T-helper 2 cell treated with Interferon-gamma antibody and Interleukin-4, amounts not matched to agents 100 ng/mL and 5 ng/mL, for 36 hours (primary cell): ENCODE measurements around the gene SEMA4D. TPM values are rescaled to one million over a fixed set of nuclear protein-coding genes. Genes with fewer than 3 reads are reported as not detected.
"Not testable (repeated sequence)": the region's sequence is repeated elsewhere in the genome, so short reads cannot be mapped to it uniquely, and the experiment has no call there.

Experiments
- intact Hi-C: fragments of 100-400 bp; cut with micrococcal nuclease; formaldehyde crosslinking; loops from one replicate; pipeline ENCODE4 v1.15.1; 2023
- total RNA-seq: library from RNA; stranded (reverse); gene quantifications from 2 replicates; pipeline ENCODE4 v1.2.3, GENCODE V29; 2022

Gene SEMA4D
- total RNA-seq, 1 donor from 2014 or later = 458 TPM

DNA sequence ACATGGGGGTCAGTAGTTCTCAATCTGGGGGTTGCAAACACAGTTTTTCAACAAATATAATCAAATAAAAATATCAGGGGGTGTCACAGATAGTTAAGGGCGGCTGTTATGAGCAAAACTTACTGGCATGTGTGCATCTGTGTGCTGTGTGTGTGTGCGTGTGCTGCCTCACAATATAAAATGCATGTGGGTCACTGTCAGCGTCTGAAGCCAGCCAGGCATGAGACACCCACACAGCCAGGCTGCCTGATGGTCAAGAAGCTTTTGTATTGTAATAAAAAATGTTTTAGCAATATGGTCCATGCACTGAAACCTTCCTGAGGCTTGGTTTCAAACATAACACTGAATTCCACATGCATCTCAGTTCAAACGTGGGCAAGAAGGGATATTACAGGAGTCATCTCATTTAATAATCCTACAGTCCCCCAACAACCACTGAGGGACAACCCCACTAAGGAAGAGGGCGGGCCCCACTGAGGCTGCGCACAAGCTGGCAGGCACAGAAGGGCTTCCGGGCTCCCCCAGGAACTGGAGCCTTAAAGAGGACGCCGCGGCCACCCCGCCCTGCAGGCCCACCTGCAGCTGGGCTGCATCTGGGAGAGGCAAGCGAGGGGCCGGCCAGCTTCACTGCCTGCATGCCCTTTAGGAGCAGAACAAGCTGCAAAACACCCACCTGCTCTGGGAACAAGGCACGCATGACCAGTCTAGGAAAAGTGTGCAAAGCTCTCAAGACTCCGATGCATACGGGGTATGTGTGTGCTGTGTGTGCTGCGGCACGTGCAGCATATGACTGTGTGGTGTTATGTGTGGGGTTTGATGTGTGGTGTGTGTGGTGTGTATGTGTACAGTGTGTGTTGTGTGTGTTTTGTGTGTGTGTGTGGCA, 14.1 kb downstream of the SEMA4D start:
- intact Hi-C loops = loop anchor here (2.0 kb wide), 1 partner anchor 15 kb away; the partner anchor contains the start of gene SEMA4D

DNA sequence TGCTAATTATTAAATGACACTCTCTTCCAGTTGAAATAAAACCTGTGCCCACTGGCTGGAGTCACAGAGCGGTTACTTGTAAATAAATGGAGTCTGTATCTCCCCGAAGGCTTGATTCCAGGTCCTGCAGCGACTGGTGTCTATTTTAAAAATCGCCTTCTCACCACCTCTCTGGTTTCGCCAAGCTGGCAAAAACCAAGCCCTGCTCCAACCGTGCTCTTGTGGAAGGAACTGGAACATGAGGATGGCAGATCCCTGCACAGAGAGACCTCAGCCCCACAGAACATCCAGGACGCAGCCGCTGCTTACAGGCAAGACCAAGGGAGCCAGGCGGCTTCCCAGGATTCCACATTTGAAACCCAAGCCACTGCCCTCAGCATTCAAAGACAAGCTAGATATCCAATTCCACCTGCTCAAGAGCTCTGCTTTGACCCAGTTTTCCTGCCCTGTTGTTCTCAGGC, 15.0 kb downstream of the SEMA4D start:
- intact Hi-C loops = no loop called here

DNA sequence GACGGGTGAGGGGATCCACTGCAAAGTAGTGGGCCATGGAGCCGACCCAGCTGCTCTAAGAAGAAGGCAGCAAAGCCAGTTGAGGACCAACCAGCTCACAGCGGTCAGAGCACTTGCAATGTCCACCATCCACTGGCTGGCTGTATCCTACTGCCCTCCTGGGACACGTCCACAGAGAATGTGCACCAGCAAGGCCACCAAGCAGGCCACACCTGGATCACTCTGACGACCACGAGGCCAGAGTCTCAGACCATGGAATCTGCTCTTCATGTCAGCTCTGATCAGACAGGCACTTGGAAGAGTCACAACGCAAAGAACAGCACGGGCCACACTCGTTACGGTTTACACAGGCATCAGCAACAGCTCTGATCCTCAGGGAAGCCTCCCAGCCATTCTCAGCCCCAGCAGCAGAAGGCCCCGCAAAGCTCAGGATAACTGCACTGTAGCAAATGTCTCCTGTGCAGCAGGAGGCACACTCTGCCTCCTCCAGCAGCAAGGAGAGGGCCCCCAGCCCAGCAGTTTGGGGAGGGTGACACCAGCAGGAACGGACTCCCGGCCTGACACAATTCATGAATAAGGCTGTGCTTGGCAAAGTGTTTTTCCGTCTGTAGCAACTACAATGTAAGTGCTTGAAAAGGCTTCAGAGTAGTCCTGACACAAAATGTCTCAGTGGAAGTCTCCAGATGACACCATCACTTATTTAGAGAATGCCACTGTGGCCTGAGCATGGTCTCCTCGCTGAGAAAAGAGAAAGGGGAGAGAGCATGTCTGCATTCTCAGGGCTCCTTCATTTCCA, 15.7 kb downstream of the SEMA4D start:
- intact Hi-C loops = no loop called here

DNA sequence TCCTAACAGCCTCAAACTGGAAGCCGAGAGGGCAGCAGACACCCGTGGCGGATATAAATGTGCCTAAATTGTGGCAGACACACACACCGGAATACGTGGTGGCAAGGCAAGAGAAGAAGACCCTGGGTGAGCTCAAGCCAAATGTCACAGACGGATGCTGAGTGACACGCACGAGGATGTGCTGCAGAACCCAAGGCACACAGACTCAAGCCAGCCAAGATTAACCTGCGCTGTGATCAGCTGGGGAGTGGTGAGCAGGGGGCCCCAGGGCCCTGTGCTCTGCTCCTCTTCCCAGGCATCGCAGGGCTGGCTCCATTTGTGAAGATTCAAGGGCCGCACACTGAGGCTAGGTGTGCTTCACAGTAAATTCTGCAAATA, 16.4 kb downstream of the SEMA4D start:
- intact Hi-C loops = no loop called here

DNA sequence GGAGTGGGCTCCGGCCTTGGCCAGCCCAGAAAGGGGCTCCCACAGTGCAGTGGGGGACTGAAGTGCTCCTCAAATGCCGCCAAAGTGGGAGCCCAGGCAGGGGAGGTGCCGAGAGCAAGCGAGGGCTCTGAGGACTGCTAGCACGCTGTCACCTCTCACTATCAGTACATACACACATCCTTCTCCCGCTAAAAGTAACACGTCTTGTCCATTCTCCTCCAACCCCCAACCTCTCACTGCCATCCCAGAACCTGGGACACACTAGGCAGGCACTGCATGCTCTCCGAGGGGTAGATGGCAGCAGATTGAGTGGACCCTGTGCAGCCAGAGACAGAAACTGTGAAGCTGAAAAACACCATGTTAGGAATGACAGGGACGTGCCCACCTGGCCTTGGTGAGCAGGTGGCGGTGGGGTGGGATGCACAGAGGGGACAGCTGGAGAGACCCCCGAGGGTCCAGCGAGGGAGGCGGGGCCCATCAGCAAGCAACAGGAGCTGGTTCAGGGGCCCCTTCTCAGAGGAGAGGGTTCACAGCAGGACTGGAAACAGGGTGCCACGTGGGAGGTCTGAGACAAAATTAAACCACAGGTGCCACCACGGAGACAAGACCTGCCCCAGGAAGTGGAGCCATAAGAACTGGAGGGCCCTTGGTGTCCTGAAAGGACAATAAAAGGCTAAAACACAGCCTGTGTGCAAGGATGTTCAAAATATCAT, 16.9 kb downstream of the SEMA4D start:
- intact Hi-C loops = no loop called here

DNA sequence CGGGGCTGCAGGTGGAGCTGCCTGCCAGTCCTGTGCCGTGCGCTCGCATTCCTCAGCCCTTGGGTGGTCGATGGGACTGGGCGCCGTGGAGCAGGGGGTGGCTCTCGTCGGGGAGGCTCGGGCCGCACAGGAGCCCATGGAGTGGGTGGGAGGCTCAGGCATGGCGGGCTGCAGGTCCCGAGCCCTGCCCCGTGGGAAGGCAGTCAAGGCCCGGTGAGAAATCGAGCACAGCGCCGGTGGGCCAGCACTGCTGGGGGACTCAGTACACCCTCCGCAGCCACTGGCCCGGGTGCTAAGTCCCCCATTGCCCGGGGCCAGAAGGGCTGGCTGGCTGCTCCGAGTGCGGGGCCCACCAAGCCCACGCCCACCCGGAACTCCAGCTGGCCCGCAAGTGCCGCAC, 17.5 kb downstream of the SEMA4D start:
- intact Hi-C loops = not testable (repeated sequence)

DNA sequence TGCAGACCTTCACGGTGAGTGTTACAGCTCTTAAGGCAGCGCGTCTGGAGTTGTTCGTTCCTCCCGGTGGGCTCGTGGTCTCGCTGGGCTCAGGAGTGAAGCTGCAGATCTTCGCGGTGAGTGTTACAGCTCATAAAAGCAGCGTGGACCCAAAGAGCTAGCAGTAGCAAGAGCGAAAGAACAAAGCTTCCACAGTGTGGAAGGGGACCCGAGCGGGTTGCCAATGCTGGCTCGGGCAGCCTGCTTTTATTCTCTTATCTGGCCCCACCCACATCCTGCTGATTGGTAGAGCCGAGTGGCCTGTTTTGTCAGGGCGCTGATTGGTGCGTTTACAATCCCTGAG, 18.3 kb downstream of the SEMA4D start:
- intact Hi-C loops = loop anchor here (2.0 to 5.0 kb wide), 3 partner anchors 15 to 162 kb away; partner anchors contain the start of gene SECISBP2

DNA sequence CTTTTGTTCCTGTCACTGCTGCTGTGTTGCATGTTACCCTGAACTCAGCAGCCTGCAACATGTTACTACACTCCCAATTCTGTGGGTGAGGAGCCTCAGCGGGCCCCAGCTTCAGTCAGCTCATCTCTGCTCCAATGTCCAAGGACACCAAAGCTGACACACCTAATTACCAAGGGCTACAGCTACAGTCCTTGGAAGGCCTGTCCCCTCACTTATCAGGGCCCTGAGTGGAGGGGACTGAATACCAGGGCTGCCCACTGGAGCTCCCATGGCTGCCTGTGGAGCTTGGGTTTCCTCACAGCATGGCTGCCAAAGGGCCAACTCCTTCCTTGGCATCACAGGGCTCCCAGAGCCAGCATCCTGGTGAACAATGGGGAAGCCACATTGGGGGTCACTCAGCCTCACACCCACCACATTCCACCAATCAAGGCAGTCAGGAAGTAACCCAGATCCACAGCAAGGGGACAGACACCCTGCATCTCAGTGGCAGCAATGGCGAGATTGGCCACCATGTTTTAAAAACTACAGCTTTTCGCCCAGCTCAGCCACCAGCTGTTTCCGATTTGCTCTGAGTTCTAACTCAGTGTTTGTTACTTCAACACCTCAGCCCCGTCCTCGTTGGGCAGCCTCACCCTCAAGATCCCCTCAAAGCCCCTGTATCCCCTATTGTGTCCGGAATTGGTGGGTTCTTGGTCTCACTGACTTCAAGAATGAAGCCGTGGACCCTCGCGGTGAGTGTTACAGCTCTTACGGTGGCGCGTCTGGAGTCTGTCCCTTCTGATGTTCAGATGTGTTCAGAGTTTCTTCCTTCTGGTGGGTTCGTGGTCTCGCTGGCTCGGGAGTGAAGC, 18.9 kb downstream of the SEMA4D start:
- intact Hi-C loops = loop anchor here (1.0 to 5.0 kb wide), 4 partner anchors 14 to 162 kb away; partner anchors contain the start of gene SECISBP2

DNA sequence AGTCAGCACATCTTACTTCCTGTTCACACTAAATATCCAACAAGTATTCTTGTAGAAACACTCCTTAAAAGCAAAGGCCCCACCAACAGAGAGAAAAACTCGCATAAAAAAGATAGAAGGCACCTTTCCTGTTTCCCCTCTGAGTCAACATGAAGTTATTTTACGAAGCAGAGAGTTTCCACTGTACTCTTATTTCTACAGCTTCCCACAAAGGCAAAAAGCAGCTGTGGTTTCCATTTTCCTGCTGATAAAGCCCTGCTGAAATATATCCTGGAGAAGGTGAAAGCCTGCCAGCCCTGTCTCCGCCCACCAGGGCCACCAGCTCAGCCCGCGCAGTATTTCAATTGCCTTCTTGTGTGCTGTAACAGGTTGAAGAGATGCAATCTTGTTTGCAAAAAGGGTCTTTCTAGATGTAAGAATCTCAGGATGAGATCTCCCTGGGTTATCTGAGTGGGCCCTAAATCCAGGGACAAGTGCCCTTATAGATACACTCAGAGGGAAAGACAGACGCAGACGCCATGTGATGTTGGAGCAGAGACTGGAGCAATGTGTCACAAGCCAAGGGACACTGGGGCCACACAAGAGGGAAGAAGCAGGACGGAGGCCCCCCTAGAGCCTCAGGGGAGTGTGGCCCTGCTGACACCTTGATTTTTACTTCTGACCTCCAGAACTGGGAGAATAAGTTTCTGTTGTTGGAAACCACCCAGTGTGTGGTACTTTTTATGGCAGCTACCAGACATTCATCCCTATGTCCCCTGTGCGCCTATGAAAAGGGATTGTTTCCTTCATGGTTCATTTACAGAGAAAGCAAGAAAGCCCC, 19.9 kb downstream of the SEMA4D start:
- intact Hi-C loops = loop anchor here (1.0 to 5.0 kb wide), 5 partner anchors 9 to 161 kb away; partner anchors contain the start of gene SECISBP2

DNA sequence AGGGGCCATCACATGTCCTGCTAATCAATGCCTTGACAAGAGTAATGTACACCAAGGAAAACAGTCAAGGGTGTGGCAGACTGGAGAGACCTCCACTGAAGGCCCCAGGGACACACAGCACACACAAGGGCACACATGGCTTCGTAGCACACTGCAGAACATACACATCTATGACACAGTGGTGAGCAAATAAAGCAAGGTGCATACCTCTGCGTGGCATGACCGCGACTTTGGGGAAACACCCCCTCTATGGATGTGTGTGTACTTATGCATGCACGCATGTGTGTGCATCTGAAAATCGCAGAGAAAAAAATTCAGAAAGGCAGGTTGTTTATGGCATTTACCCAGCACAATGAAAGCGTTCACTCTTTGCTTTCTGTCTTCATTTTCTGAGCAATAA, 20.5 kb downstream of the SEMA4D start:
- intact Hi-C loops = loop anchor here (1.0 to 5.0 kb wide), 2 partner anchors 8 to 160 kb away; partner anchors contain the start of gene SECISBP2

DNA sequence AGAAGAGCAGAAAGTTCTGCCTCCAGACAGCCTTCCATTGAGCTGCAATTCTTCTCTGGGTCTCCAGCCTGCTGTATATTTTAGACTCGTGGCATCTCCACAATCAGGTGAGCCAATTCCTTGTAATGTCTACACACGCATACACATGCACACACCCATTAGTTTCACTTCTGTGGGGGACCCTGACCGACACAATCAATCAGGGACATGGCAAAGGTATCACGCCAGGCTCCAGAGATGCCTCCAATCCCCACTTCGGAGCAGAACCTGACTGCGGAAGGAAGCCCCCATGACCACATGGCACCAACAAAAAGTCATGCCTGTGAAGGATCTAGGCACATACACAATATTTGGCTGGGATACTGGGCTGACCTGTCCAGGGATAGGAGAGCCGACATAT, 21.4 kb downstream of the SEMA4D start:
- intact Hi-C loops = loop anchor here (5.0 kb wide), 1 partner anchor 159 kb away; the partner anchor contains the start of gene SECISBP2

DNA sequence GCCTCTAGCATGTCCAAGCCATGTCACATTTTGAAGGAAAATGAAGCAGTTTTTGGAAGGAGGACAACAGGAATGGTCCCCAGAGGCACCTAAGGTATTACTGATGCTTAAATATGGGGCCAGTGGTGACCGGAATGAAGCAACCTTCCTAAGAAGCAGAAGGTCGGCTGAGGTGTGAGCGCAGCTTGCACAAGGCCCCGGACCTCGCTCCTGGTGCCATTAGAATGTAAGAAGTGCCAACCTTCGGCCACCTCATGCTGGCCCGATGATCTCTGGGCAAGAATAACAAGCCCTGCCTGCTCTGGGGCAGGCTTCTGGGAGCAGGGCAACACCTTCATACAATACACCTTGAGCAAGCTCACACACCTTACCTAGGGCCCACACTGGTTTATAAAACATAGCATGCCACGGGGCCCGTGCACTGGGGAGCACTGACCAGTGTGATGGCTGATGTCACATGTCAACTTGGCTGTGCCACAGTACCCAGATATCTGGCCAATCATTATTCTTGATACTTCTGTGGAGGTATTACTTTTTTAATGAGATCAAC, 21.9 kb downstream of the SEMA4D start:
- intact Hi-C loops = loop anchor here (5.0 kb wide), 1 partner anchor 159 kb away; the partner anchor contains the start of gene SECISBP2

DNA sequence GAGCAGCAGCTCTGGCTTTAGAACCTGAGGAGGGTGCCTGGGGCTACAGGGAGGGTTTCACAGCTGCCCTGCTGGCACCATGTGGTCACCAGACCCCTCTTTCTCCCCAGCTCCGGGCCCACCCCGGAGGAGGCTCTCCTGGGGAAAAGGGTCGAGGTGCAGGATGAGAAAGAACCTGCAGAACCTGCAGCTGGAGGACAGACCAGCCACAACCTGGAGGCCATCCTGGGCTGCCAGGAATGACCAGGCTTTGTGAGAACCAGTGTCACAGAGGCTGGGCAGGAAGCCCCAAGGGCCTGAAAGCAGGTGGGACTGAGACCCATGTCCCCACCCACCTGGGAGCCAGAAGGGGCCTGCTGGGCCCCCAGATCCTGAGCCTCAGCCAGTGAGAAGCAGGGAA, 23.0 kb downstream of the SEMA4D start:
- intact Hi-C loops = loop anchor here (5.0 kb wide), 1 partner anchor 158 kb away; the partner anchor contains the start of gene SECISBP2

DNA sequence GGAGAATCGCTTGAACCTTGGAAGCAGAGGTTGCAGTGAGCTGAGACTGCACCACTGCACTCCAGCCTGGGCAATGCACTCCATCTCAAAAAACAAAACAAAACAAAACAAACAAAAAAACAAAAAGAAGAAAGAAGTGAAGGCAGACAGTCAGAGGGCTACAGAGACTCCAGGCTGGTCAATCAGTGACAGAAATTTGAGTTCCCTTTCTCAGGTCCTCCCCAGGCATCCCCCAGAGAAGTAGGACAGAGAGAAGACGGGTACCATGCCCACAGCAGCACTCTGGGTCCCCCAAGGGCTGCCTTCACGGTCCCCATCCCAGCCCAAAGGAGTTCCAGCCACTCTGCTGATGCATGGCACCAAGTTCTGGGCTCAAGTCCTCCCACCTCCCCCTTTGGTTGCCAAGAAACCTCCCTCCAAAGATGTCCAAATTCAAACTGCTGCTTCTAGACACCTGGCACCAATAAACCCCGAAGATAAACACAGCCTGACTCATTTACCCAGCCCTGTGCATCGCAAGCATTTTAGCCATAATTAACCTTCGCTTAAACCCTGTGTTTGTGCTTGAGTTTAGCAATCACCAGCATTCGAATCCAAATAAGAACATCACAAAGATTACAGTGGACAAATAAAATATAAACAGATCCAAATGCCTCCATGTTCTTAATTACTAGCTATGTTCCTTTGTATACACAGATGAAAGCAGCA, 24.0 kb downstream of the SEMA4D start:
- intact Hi-C loops = no loop called here

DNA sequence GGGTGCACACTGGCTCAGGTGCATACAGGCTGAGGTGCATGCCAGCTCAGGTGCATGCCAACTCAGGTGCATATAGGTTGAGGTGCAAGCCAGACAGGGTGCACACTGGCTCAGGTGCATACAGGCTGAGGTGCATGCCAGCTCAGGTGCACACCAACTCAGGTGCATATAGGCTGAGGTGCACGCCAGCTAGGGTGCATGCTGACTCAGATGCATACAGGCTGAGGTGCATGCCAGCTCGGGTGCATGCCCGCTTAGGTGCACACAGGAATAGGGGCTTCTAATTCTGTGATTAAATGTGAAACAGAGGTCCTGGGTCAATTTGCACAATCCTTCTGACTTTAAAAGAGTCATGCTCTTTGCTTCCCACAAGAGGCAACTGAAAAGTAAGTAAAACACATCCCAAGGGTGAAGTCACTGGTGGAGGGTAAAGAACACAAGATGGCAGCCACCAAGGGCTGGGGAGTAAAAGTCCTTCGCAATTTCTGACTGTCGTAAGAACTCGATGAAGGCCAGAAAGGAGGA, 26.1 kb downstream of the SEMA4D start:
- intact Hi-C loops = not testable (repeated sequence)

DNA sequence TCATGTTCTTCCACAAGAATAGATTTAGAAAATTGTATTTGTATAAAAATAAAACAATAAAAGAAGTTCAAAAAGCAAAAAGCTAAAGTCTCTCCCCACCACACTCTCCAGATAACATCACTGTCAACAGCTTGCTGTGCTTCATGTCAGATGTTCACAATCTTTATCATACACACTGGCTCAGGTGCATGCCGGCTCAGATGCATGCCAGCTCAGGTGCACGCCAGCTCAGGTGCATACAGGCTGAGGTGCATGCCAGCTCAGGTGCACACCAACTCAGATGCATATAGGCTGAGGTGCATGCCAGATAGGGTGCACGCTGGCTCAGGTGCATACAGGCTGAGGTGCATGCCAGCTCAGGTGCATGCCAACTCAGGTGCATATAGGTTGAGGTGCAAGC, 26.5 kb downstream of the SEMA4D start:
- intact Hi-C loops = no loop called here

DNA sequence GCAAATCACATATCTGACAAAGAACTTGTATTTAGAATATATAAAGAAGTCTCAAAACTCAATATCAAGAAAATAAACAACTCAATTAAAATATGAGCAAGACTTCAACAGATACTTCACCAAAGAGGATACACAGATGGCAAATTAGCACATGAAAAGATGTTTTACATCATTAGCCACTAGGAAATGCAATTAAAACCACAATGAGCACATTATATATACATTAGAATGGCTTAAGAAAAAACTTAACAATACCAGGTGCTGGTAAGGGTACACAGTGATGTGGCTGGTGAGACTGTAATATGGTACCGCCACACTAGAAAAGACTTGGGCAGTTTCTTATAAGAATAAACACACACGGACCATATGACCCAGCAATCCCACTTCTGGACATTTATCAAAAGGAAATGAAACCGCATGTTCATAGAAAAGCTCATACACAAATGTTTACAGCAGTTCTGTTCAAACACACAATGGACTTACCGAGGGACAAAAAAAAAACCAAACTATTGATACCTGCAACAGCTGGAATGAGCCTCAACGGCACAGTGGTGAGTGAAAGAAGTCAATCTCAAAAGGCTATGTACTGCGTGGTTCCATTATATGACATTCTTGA, 27.6 kb downstream of the SEMA4D start:
- intact Hi-C loops = no loop called here

DNA sequence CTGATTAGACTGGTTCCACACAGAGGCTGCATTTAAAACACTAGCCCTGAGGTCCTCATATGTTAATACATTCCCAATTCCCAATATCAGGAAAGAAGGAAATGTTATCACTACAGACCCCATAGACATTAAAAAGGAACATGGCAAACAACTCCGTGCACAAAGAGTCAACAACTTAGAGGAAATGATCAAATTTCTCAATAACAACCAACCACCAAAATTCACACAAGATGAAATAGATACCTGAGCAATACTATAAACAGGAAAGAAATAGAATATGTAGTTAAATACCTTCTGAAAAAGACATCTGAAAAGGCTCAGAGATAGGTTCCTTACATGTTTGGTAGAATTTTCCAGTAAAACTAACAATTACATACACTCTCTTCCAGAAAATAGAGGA, 28.9 kb downstream of the SEMA4D start:
- intact Hi-C loops = loop anchor here (1.0 kb wide), 1 partner anchor 8 kb away; no protein-coding TSS in a partner anchor
